Subcutaneous abdominal adipose tissue (tissue), 5 donors: ENCODE measurements around the gene CYTH1.
A peak's percentile ranks its signal among the peaks of the same experiment; 100 is the strongest.

ENCODE experiments used
- H3K27ac ChIP-seq: one replicate; pipeline ENCODE4 v1.7.0; 2013; ENCODE audit warnings: low read depth, mild to moderate bottlenecking, inconsistent platforms, low read length, moderate library complexity
- H3K27me3 ChIP-seq, 5 donors: one replicate each; pipeline ENCODE4 v1.7.0; 2013; ENCODE audit warnings: low read length in 5 of 5, inconsistent platforms in 1 of 5; ENCODE audit not compliant: control insufficient read depth in 5 of 5, insufficient read depth in 4 of 5
- H3K36me3 ChIP-seq, 5 donors: one replicate each; pipeline ENCODE4 v1.7.0; 2013; ENCODE audit warnings: low read length in 5 of 5; ENCODE audit not compliant: control insufficient read depth in 5 of 5, insufficient read depth in 5 of 5
- H3K4me1 ChIP-seq, 5 donors: one replicate each; pipeline ENCODE4 v1.7.0; 2013; ENCODE audit warnings: low read length in 5 of 5, mild to moderate bottlenecking in 3 of 5, moderate library complexity in 1 of 5; ENCODE audit not compliant: control insufficient read depth in 5 of 5, insufficient read depth in 5 of 5
- H3K4me3 ChIP-seq, 5 donors: one replicate each; pipeline ENCODE4 v1.7.0; 2013; ENCODE audit warnings: low read length in 5 of 5, low read depth in 1 of 5
- H3K9ac ChIP-seq, 5 donors: one replicate each; pipeline ENCODE4 v1.7.0; 2013; ENCODE audit warnings: low read length in 5 of 5, mild to moderate bottlenecking in 4 of 5, moderate library complexity in 3 of 5
- H3K9me3 ChIP-seq, 5 donors: one replicate each; pipeline ENCODE4 v1.7.0; 2013; ENCODE audit warnings: low read length in 5 of 5; ENCODE audit not compliant: control insufficient read depth in 5 of 5
- donor health status: healthy.
- donor health status: healthy.
- donor health status: healthy.
- donor health status: healthy.
- donor health status: healthy.

Gene CYTH1

GRCh38 chr17:78797213-78797612 lies 15.1 kb upstream of the CYTH1 start:
- peaks cover 0 to 14% (median 0%) of the 10 kb centered on the region in 5 donors for H3K4me1 ChIP-seq
- H3K36me3 ChIP-seq: peaks cover 7 to 83% (median 77%) of the 10 kb centered on the region in 5 donors
- no peaks in the 10 kb centered on the region for H3K27me3 ChIP-seq
- no peak overlapping the region for H3K27ac ChIP-seq
- no peak overlapping the region for H3K4me3 ChIP-seq
- no peak overlapping the region for H3K9ac ChIP-seq
- no peaks in the 10 kb centered on the region for H3K9me3 ChIP-seq

- H3K27me3 ChIP-seq: no peaks in the 10 kb centered on the region
- no peak overlapping the region for H3K9ac ChIP-seq
- H3K4me1 ChIP-seq: peaks cover 0 to 21% (median 6%) of the 10 kb centered on the region in 5 donors
- no peaks in the 10 kb centered on the region for H3K9me3 ChIP-seq
- H3K27ac ChIP-seq: no peak overlapping the region
- H3K36me3 ChIP-seq: peaks cover 7 to 78% (median 73%) of the 10 kb centered on the region in 5 donors
- no peak overlapping the region for H3K4me3 ChIP-seq
Measured at GRCh38 chr17:78796517-78796900, 14.4 kb upstream of the CYTH1 start.

GRCh38 chr17:78795861-78796516 lies 13.9 kb upstream of the CYTH1 start:
- peaks cover 7 to 74% (median 71%) of the 10 kb centered on the region in 5 donors for H3K36me3 ChIP-seq
- H3K9ac ChIP-seq: no peak overlapping the region
- H3K27ac ChIP-seq: no peak overlapping the region
- H3K9me3 ChIP-seq: no peaks in the 10 kb centered on the region
- H3K4me1 ChIP-seq: peaks cover 0 to 26% (median 10%) of the 10 kb centered on the region in 5 donors
- no peaks in the 10 kb centered on the region for H3K27me3 ChIP-seq
- no peak overlapping the region for H3K4me3 ChIP-seq

GRCh38 chr17:78794864-78795640 lies 13.0 kb upstream of the CYTH1 start:
- peaks cover 0 to 34% (median 12%) of the 10 kb centered on the region in 5 donors for H3K4me1 ChIP-seq
- H3K27ac ChIP-seq: no peak overlapping the region
- no peaks in the 10 kb centered on the region for H3K9me3 ChIP-seq
- H3K9ac ChIP-seq: no peak overlapping the region
- no peaks in the 10 kb centered on the region for H3K27me3 ChIP-seq
- H3K36me3 ChIP-seq: peaks cover 7 to 70% (median 67%) of the 10 kb centered on the region in 5 donors
- H3K4me3 ChIP-seq: no peak overlapping the region

DNA sequence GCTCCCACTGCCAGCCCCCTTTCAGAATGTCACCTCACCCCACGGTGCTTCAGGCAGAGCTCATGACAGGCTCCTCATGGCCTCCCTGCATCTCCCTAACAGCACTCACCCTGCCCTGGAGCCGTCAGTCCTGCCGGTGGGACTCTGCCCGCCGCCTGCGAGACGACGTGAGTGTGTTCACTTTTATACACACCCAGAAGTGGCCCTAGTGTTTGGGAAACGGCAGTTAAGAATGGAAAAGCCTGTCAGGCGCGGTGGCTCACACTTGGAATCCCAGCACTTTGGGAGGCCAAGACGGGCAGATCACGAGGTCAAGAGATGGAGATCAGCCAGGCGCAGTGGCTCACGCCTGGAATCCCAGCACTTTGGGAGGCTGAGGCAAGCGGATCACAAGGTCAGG lies 12.3 kb upstream of the CYTH1 start:
- H3K36me3 ChIP-seq: peaks cover 7 to 69% (median 65%) of the 10 kb centered on the region in 5 donors

DNA sequence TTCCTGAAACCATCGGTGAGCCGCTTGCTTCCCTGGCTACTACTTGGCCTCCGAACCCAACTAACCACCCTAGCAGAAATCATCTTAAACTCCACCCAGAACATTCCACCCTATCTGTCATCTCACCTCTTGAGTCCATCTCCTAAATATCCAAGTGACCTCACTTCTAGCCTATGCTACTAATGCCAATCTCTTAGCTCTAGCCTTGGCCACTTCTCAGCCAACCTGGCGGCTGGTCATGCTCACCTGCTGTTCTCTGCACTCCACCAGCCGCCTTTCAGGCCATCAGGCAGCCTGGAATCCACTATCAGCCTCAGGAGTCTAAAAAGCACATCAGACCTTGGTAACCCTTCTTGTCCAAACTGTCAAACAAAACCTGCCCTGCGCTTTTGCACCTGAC lies 11.9 kb upstream of the CYTH1 start:
- Histone ChIP-seq H3K4me1 (peaks cover 1 to 42% (median 23%) of the 10 kb centered on the region in 5 donors), H3K36me3 (peaks cover 7 to 65% (median 61%) of the 10 kb centered on the region in 5 donors)

More for the DNA sequence above, 12.3 kb upstream of the CYTH1 start:
- no peaks in the 10 kb centered on the region for H3K27me3 ChIP-seq
- no peak overlapping the region for H3K4me3 ChIP-seq
- no peaks in the 10 kb centered on the region for H3K9me3 ChIP-seq
- H3K4me1 ChIP-seq: peaks cover 1 to 39% (median 19%) of the 10 kb centered on the region in 5 donors
- no peak overlapping the region for H3K27ac ChIP-seq
- H3K9ac ChIP-seq: no peak overlapping the region

DNA sequence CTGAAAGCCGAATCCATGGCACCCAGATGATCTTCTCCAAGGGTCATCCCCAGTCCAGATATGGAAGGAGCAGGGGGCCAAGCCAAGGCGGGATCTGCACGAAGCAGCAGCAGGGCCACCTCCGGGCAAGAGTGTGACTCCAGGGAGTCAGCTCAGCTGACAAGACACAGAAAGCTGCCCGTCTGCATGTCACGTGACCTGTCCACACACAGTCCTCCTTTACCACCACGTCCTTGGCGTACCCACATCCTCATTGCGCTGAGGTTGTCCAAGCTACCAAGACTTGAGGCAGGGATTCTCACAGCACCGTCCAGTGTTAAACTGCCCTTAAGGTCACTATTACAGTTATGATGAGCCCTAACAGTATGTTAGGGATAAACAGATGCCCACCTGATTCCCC lies 11.3 kb upstream of the CYTH1 start:
- Histone ChIP-seq H3K36me3 (peaks cover 7 to 62% (median 56%) of the 10 kb centered on the region in 5 donors), H3K9me3 (no peaks in the 10 kb centered on the region), H3K9ac (no peak overlapping the region), H3K4me1 (peaks cover 1 to 45% (median 23%) of the 10 kb centered on the region in 5 donors), H3K27me3 (no peaks in the 10 kb centered on the region), H3K4me3 (no peak overlapping the region), H3K27ac (no peak overlapping the region)

More for the DNA sequence above, 11.9 kb upstream of the CYTH1 start:
- Histone ChIP-seq H3K4me3 (no peak overlapping the region), H3K27ac (no peak overlapping the region), H3K27me3 (no peaks in the 10 kb centered on the region), H3K9me3 (no peaks in the 10 kb centered on the region), H3K9ac (no peak overlapping the region)

DNA sequence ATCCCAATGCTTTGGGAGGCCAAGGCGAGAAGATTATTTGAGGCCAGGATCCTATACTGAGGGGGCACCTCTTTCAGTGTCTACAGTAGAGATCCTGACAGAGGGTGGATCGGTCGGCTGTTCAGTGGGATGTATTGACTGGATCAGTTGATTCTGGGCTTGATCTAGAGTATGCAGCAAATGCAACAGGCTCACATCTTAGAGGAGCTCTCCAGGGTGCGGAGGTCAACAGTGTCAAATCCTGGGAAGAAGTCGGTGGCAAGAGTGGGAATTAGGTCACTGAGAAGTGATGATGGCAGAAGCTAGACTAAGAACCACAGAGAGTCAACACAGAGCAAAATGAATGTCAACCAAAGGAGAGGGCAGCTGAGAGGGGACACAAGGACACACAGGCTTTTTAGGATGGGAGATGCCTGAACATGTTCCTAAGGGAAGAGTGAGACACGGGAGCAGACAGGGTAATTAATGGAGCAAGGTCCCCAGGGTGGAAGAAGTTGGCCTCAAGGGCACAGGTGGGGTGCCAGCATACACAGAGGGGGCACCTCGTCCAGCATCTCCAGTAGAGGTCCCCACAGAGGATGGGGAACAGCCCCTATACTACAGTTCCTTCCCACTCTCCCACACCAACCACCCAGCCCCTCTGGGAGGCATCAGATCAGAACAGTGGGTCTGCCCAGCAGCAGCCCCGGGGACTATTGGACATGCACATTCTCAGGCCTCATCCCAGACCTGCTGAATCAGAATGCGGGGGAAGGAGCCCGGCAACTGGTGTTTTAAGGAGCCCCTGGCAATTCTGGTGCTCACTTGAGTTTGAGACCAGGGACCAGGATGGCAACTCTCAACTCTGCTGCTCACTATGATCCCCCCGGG lies 10.0 kb upstream of the CYTH1 start:
- Histone ChIP-seq H3K4me1 (peaks cover 1 to 40% (median 23%) of the 10 kb centered on the region in 5 donors), H3K27ac (no peak overlapping the region), H3K27me3 (no peaks in the 10 kb centered on the region), H3K9me3 (no peaks in the 10 kb centered on the region), H3K4me3 (no peak overlapping the region), H3K36me3 (peaks cover 7 to 51% (median 42%) of the 10 kb centered on the region in 5 donors), H3K9ac (peak overlapping the region in 3 of 5 donors; percentile 25 to 48 (median 35))

- Histone ChIP-seq H3K4me3 (no peak overlapping the region), H3K9ac (no peak overlapping the region), H3K36me3 (peaks cover 0 to 39% (median 27%) of the 10 kb centered on the region in 5 donors), H3K4me1 (peaks cover 1 to 32% (median 23%) of the 10 kb centered on the region in 5 donors), H3K27ac (no peak overlapping the region), H3K9me3 (no peaks in the 10 kb centered on the region), H3K27me3 (no peaks in the 10 kb centered on the region)
Measured at GRCh38 chr17:78790552-78790951, 8.5 kb upstream of the CYTH1 start.
